Left lung (tissue), 10 donors: ENCODE results near the gene HYAL4. TPM values are rescaled to one million over a fixed set of nuclear protein-coding genes. Genes with fewer than 3 reads are reported as not detected.

ENCODE experiments used
- ATAC-seq: fragments of 200-7000 bp; cut with Tn5 transposase; one replicate; pipeline ENCODE4 v1.9.1; 2020; ENCODE audit warnings: moderate library complexity
- DNase-seq, 4 donors: peaks; one replicate each; pipeline ENCODE4 v3.0.0-alpha.2; 2013 to 2020
- H3K27ac ChIP-seq, 2 donors: fragments of 200-600 bp; sonication (generic) in 1 of 2; one replicate each; pipeline versions ENCODE4 v1.5.0 to v1.8.0; 2020 to 2021
- H3K27me3 ChIP-seq, 2 donors: fragments of 200-600 bp; sonication (generic) in 1 of 2; one replicate each; pipeline versions ENCODE4 v1.5.0 to v1.8.0; 2020 to 2021
- H3K36me3 ChIP-seq, 2 donors: fragments of 200-600 bp; sonication (generic) in 1 of 2; one replicate each; pipeline versions ENCODE4 v1.5.0 to v1.8.0; 2020 to 2021
- H3K4me1 ChIP-seq, 2 donors: fragments of 200-600 bp; one replicate each; pipeline ENCODE4 v1.8.0; 2021
- H3K4me3 ChIP-seq, 2 donors: fragments of 200-600 bp; sonication (generic) in 1 of 2; one replicate each; pipeline versions ENCODE4 v1.5.0 to v1.8.0; 2020 to 2021; ENCODE audit warnings: mild to moderate bottlenecking in 1 of 2
- H3K9me3 ChIP-seq, 2 donors: fragments of 200-600 bp; sonication (generic) in 1 of 2; one replicate each; pipeline versions ENCODE4 v1.5.0 to v1.8.0; 2020 to 2021
- CTCF ChIP-seq, 2 donors: fragments of 200-600 bp; sonication (generic) in 1 of 2; IDR thresholded peaks; one replicate each; pipeline versions ENCODE4 v1.5.0 to v1.8.0; 2021; ENCODE audit warnings: antibody characterized with exemption in 2 of 2
- intact Hi-C, 2 donors: fragments of 100-400 bp; cut with DNase I; formaldehyde crosslinking; loops; one replicate each; pipeline versions ENCODE4 v1.11.2 to v1.14.2; 2022
- polyA plus RNA-seq, 6 donors: library from polyadenylated mRNA; unstranded; fragments of 120-200 nt; gene quantifications; one replicate each; pipeline ENCODE4 v1.2.1, GENCODE V29; 2013; ENCODE audit not compliant: insufficient read length in 6 of 6
- total RNA-seq, 2 donors: library from RNA; stranded (reverse); fragmentation: NEBNext Ultra II Directional; extraction: Animal tissue kit (Norgen Biotek cat#: 25700); gene quantifications; one replicate each; pipeline ENCODE4 v1.2.1, GENCODE V29; 2021
- donor health status: DM: no; HTN: yes; CAD: no.
- donor health status: DM: no; HTN: no; CAD: no.

HYAL4 gene
- total and polyA plus RNA-seq, 8 donors: 0.07 to 0.44 (median 0.09) TPM; not detected in 5

- no peaks in the 10 kb centered on the region for H3K4me1 ChIP-seq
- H3K27ac ChIP-seq: no peak overlapping the region
- intact Hi-C loops: no loop called here
- peak; percentile 68 for ATAC-seq
- TF ChIP-seq CTCF (IDR thresholded peaks at IDR 0.05): no peak
- H3K9me3 ChIP-seq: peaks cover 0 to under 1% of the 10 kb centered on the region in 2 donors
- DNase-seq: peak in 1 of 4 donors; percentile 6
- H3K36me3 ChIP-seq: no peaks in the 10 kb centered on the region
- H3K4me3 ChIP-seq: no peak overlapping the region
- no peaks in the 10 kb centered on the region for H3K27me3 ChIP-seq
Observed at GRCh38 chr7:123901101-123901500, 56.1 kb downstream of the HYAL4 start.

DNA sequence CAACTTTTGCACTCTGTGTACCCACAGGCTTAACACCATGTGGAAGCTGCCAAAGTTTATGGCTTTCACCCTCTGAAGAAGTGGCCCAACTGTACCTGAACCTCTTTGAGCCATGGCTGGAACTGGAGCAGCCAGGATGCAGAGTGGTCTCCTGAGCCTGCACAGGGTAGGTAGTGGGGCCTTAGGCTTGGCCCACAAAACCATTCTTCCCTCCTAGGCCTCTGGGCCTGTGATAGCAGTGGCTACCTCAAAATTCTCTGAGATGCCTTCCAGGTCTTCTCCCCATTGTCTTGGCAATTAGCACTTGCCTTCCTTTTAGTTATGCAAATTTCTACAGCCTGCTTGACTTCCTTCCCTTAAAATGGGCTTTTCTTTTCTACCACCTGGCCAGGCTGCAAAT is 60.7 kb downstream of the HYAL4 start:
- no peak for TF ChIP-seq CTCF (IDR thresholded peaks at IDR 0.05)
- H3K4me3 ChIP-seq: no peak overlapping the region
- no peak overlapping the region for H3K27ac ChIP-seq
- H3K9me3 ChIP-seq: no peaks in the 10 kb centered on the region
- no peaks in the 10 kb centered on the region for H3K36me3 ChIP-seq
- ATAC-seq (no peak), DNase-seq (no peak)
- H3K4me1 ChIP-seq: no peaks in the 10 kb centered on the region
- no peaks in the 10 kb centered on the region for H3K27me3 ChIP-seq
- intact Hi-C loops: no loop called here

GRCh38 chr7:123916240-123916724 is 71.3 kb downstream of the HYAL4 start:
- peak in 1 of 4 donors; percentile 24 for DNase-seq
- peak in 1 of 2 donors; percentile 8 for TF ChIP-seq CTCF (IDR thresholded peaks at IDR 0.05)
- no peak overlapping the region for H3K27ac ChIP-seq

GRCh38 chr7:123917878-123918277 is 72.9 kb downstream of the HYAL4 start:
- H3K27me3 ChIP-seq: no peaks in the 10 kb centered on the region
- no peaks in the 10 kb centered on the region for H3K36me3 ChIP-seq
- intact Hi-C loops: no loop called here
- no peak overlapping the region for H3K4me3 ChIP-seq
- DNase-seq (no peak), ATAC-seq (no peak)
- no peak overlapping the region for H3K27ac ChIP-seq
- TF ChIP-seq CTCF (IDR thresholded peaks at IDR 0.05): no peak
- no peaks in the 10 kb centered on the region for H3K4me1 ChIP-seq
- no peaks in the 10 kb centered on the region for H3K9me3 ChIP-seq

More at GRCh38 chr7:123916240-123916724, 71.3 kb downstream of the HYAL4 start:
- no peaks in the 10 kb centered on the region for H3K27me3 ChIP-seq
- peak; percentile 95 for ATAC-seq
- no peaks in the 10 kb centered on the region for H3K9me3 ChIP-seq
- intact Hi-C loops: no loop called here
- H3K4me1 ChIP-seq: no peaks in the 10 kb centered on the region
- H3K36me3 ChIP-seq: no peaks in the 10 kb centered on the region
- no peak overlapping the region for H3K4me3 ChIP-seq

GRCh38 chr7:123918309-123918708 is 73.3 kb downstream of the HYAL4 start:
- Histone ChIP-seq H3K4me3 (no peak overlapping the region), H3K27ac (no peak overlapping the region), H3K9me3 (no peaks in the 10 kb centered on the region), H3K27me3 (no peaks in the 10 kb centered on the region), H3K36me3 (no peaks in the 10 kb centered on the region), H3K4me1 (no peaks in the 10 kb centered on the region)
- intact Hi-C loops: no loop called here
- ATAC-seq (no peak), DNase-seq (no peak)
- no peak for TF ChIP-seq CTCF (IDR thresholded peaks at IDR 0.05)
